IPS-NIHi7 (cell line): ENCODE results near the gene DDA1.

ENCODE experiments used
- DNase-seq: peaks from one replicate; pipeline ENCODE4 v3.0.0; 2012; ENCODE audit warnings: mixed read lengths; ENCODE audit errors: extremely low spot score

DDA1 gene

GRCh38 chr19:17311455-17312188 lies 2.3 kb downstream of the DDA1 start:
- DNase-seq, result no peak

GRCh38 chr19:17312189-17313113 lies 3.1 kb downstream of the DDA1 start:
- DNase-seq, result no peak

- no peak for DNase-seq
Measured at GRCh38 chr19:17314007-17314593, 4.7 kb downstream of the DDA1 start.

DNA sequence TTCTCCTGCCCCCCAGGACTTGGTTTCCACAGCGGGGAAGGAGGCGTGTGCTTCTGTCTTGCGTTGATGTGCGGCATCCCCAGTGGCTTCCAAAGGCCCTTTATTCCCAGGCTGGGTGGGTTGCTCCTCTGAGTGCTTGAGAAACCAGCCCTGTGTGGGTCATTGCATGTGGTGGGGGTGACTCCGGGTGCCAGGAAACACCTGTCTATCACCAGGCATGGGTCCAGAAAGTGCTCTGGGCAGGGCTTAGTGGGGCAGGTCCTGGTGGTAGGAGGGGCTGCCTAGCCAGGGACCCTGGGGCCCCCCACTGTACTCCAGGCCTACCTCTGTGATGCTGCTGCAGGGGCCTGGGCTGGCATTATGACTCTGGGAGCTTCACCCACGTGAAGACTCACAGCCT lies 9.6 kb downstream of the DDA1 start:
- DNase-seq, result no peak

- no peak for DNase-seq
Measured at GRCh38 chr19:17319473-17320238, 10.3 kb downstream of the DDA1 start.

- no peak for DNase-seq
Measured at GRCh38 chr19:17320435-17320834, 11.1 kb downstream of the DDA1 start.

DNA sequence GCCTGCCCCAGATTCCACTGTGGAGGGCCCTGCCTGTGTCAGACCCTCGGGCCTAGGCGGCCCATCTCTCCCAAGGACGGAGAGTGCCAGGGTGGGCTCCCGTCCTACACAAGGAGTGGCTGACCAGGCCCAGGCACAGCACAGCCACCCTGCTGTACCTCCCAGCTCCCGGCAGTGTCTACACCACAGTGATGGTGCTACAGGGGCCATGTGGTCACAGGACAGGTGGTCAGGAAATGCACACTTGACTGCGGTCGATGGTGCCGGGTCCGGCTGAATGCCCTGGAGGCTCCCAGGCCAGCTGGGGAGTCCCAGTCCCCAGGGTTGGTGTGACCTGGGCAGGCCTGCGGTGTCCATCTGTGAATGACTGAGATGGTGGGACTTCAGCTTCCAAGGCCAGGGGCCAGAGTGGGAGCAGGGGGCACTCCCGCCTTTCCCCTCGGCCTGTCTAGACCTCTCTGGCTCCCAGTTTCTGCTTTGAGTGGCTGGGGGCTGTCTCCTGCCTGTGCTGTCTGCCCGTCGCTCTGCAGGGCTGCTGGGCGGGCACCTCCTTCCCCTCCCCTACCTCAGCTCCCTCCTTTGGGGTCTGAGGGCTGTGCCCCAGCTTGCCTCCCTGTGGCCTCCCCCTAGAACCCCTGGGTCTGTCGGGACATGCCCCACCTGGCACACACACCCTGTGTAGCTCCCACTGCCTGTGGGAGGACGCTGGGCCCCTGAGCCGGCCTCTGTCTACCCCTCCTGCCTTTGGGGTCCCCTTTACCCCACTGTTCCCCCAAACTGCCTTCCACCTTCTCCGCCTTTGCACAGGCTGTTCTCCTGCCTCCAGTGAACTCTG lies 12.5 kb downstream of the DDA1 start:
- DNase-seq, result no peak

GRCh38 chr19:17322854-17323253 lies 13.5 kb downstream of the DDA1 start:
- DNase-seq, result no peak

- no peak for DNase-seq
Measured at GRCh38 chr19:17323300-17323963, 14.1 kb downstream of the DDA1 start.

DNA sequence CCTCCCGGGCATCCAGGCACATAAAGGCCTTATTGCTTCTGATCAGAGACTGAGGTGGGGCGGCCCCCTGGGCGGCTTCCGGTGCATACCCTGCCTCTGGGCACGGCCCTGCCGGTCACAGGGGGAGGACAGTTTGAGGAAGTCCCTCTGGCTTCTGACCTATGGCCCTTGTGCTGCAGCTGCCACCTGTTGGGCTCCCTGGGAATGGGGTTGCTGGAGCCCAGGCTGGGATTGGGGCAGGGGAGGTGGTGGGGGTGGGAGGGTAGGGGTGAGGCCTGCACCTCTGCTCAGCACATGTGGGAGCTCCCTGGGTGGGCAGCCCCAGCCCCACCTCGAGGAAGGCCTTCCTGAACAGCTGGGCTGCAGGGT lies 14.6 kb downstream of the DDA1 start:
- DNase-seq, result no peak

- DNase-seq, result no peak
Measured at GRCh38 chr19:17324357-17325114, 15.2 kb downstream of the DDA1 start.

- no peak for DNase-seq
Measured at GRCh38 chr19:17325133-17325532, 15.8 kb downstream of the DDA1 start.

- DNase-seq, result no peak
Measured at GRCh38 chr19:17325881-17326594, 16.7 kb downstream of the DDA1 start.

- no peak for DNase-seq
Measured at GRCh38 chr19:17326595-17326966, 17.2 kb downstream of the DDA1 start.

DNA sequence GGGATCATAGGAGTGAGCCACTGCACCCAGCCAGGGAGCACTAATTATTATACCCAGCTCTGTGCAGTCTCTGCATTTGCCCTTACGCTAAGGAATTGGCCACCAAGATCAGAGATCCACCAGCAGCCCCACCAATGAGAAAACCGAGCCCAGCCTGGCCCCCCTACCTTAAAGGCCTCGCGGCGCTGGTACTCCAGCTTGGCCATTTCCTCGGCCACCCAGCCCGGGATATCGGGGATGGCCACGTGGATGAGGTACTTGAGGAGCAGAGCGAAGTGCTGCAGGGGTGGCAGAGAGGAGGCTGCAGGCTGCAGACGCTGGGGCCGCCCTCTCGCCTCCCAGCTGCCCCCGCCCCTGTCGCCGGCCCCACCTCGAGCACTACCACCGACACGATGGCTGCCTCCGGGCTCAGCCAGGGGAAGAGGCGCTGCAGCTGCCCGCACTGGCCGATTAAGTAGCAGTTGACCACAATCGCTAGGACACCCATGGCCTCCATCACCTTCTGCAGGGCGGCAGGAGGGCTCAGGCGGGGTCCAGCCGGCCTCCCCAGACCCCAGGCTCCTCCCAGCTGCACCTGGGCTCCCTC lies 17.8 kb downstream of the DDA1 start:
- DNase-seq, result no peak

- peak; percentile 94 for DNase-seq
Measured at GRCh38 chr19:17327654-17328516, 18.5 kb downstream of the DDA1 start.

DNA sequence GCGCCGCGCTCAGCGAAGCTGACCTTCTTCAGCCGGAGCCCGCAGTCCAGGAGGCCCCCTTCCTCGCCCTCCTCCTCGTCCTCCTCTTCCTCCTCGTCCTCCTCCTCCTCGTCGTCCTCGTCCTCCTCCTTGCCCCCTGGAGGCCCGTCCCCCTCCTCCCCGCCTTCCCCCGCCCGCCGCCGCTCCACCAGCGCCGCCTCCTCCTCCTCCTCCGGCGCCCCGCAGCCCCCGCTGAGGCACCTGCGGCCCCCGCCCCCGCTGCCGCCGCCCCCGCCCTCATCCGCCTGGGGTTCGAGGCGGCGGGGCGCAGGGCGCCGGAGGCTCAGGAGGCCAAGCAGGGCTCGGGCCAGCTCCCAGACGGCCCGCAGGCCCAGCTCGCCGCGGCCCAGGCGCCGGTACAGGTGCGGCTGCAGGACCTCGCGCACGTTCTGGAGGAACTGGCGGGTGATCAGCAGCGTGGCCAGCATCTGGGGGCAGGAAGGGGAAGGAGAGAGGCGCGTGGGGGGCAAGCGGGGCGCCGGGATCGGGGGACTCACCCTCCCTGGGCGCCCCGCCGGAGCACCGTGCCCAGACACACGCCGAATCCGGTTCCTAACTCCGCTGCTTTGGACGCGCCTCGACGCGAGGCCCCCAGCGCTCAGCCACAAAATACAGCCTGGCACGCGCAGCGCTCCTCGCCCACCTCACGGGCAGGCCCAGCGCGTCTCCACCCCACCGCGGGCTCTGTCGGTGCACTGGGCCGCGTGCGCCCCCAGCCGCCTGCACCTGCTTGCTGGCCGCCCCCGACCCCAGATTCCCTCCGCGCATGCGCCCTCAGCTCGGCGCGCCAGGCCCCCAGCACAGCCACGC lies 19.4 kb downstream of the DDA1 start:
- peak; percentile 41 for DNase-seq
